Testis (tissue), 2 donors: ENCODE data around the gene SLC25A33.

Source experiments
- POLR2A ChIP-seq: fragments of 450-650 bp; IDR thresholded peaks from one replicate; pipeline ENCODE4 v1.6.1; 2017; ENCODE audit warnings: antibody characterized with exemption, mild to moderate bottlenecking, moderate library complexity
- TF ChIP-seq, protein P1 (sequence below), 3 experiments: fragments of 450-650 bp in 2 of 3; fragments of 200-600 bp in 1 of 3; sonication (generic) in 1 of 3; IDR thresholded peaks; one replicate each; pipeline ENCODE4 v1.5.1; 2016 to 2019; ENCODE audit warnings: antibody characterized with exemption in 3 of 3, mild to moderate bottlenecking in 2 of 3, moderate library complexity in 1 of 3

DNA sequence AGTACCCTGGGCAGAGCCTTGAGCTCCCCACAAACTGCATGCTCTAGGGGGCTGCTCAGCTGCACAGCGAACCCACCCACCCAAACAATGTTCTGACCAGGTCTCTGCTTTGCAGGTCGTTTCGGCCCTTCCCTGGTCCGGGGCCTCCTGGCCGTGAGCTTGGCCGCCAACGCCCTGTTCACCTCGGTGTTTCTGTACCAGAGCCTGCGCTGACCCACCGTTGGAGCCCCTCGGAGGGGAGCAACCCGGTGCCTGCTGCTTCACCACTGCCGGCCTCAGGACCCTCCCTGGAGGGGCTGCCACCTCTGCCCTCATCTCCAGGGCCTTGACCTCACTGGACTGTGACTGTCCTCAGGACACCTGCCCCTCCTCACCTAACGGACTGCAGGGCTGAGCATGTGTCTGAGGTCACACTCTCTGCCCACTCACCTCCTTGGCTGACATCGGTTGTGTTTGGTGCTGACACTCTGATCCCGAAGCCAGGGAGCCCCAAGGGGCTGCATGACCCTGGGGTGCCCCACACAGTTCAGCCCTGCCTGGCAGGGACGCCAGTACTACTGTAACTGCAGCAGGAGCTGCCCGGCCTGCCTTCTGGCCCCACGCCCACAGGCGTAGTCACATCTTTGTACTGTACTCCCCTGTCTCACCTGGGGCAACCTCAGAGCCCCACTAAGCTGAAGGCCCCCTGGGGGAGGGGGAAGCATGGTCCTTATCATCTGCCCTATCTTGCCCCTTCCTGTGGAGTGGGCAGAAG, 73.8 kb downstream of the SLC25A33 start:
- TF ChIP-seq, protein P1, sequence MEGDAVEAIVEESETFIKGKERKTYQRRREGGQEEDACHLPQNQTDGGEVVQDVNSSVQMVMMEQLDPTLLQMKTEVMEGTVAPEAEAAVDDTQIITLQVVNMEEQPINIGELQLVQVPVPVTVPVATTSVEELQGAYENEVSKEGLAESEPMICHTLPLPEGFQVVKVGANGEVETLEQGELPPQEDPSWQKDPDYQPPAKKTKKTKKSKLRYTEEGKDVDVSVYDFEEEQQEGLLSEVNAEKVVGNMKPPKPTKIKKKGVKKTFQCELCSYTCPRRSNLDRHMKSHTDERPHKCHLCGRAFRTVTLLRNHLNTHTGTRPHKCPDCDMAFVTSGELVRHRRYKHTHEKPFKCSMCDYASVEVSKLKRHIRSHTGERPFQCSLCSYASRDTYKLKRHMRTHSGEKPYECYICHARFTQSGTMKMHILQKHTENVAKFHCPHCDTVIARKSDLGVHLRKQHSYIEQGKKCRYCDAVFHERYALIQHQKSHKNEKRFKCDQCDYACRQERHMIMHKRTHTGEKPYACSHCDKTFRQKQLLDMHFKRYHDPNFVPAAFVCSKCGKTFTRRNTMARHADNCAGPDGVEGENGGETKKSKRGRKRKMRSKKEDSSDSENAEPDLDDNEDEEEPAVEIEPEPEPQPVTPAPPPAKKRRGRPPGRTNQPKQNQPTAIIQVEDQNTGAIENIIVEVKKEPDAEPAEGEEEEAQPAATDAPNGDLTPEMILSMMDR (IDR thresholded peaks at IDR 0.05), result no peak
- no peak for TF ChIP-seq POLR2A
